Esophagus squamous epithelium (tissue), 4 donors: ENCODE data around the gene TXNDC17.

ENCODE experiments used
- POLR2A ChIP-seq, 4 donors: fragments of 450-650 bp; IDR thresholded peaks; one replicate each; pipeline ENCODE4 v1.6.1; 2017; ENCODE audit warnings: antibody characterized with exemption in 4 of 4, mild to moderate bottlenecking in 4 of 4, moderate library complexity in 3 of 4
- TF ChIP-seq, protein P1 (sequence below), 6 experiments: fragments of 450-650 bp in 4 of 6; fragments of 200-600 bp in 2 of 6; sonication (generic) in 2 of 6; IDR thresholded peaks; one replicate each; pipeline ENCODE4 v1.5.1; 2016 to 2019; ENCODE audit warnings: antibody characterized with exemption in 6 of 6, mild to moderate bottlenecking in 4 of 6, moderate library complexity in 4 of 6

DNA sequence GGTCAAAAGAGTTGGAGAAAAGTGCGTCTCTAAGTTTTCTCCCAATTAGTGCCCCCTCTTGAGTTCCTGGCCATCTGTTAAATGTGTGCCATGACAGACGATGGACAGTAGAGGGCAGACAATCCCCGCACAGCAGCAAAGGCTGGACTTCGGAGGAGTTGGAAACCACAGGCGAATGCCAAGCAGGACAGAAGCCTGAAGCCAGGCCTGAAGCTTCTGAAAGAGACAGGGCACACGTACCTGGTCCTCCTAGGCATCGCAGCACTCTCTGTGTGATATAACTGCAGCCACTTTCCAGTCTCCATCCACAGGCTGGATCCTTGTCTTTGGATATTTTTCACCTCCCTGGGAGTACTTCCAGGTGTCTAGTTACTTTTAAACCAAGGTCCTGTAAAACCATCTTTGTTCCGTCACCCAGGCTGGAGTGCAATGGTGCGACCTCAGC is 25.2 kb downstream of the TXNDC17 start:
- TF ChIP-seq, protein P1, sequence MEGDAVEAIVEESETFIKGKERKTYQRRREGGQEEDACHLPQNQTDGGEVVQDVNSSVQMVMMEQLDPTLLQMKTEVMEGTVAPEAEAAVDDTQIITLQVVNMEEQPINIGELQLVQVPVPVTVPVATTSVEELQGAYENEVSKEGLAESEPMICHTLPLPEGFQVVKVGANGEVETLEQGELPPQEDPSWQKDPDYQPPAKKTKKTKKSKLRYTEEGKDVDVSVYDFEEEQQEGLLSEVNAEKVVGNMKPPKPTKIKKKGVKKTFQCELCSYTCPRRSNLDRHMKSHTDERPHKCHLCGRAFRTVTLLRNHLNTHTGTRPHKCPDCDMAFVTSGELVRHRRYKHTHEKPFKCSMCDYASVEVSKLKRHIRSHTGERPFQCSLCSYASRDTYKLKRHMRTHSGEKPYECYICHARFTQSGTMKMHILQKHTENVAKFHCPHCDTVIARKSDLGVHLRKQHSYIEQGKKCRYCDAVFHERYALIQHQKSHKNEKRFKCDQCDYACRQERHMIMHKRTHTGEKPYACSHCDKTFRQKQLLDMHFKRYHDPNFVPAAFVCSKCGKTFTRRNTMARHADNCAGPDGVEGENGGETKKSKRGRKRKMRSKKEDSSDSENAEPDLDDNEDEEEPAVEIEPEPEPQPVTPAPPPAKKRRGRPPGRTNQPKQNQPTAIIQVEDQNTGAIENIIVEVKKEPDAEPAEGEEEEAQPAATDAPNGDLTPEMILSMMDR (IDR thresholded peaks at IDR 0.05): peak; percentile 79 to 96 (median 84)
- TF ChIP-seq POLR2A (IDR thresholded peaks at IDR 0.05): no peak
